Esophagus squamous epithelium (tissue), 5 donors: Measurements from ENCODE around the gene RNF17. TPM values are rescaled to one million over a fixed set of nuclear protein-coding genes. Genes with fewer than 3 reads are reported as not detected.

Experiments
- DNase-seq: peaks from one replicate; lab custom pipeline; 2025; lab: John Stamatoyannopoulos, UW
- H3K27ac ChIP-seq, 4 donors: fragments of 200-600 bp; sonication (generic); one replicate each; pipeline ENCODE4 v1.5.1; 2016 to 2019; ENCODE audit warnings: mild to moderate bottlenecking in 1 of 4
- H3K27me3 ChIP-seq, 4 donors: fragments of 200-600 bp; sonication (generic); 1 replicate in 3 of 4; 2 replicates in 1 of 4; pipeline versions ENCODE4 v1.5.1 to v1.6.0; 2017 to 2021; ENCODE audit warnings: antibody characterized with exemption in 1 of 4
- H3K36me3 ChIP-seq, 3 donors: fragments of 200-600 bp; sonication (generic); one replicate each; pipeline ENCODE4 v1.5.1; 2016 to 2019
- H3K4me1 ChIP-seq, 3 donors: fragments of 200-600 bp; sonication (generic); one replicate each; pipeline ENCODE4 v1.5.1; 2017 to 2019
- H3K4me3 ChIP-seq, 4 donors: fragments of 200-600 bp; sonication (generic); 1 replicate in 3 of 4; 2 replicates in 1 of 4; pipeline ENCODE4 v1.5.1; 2016 to 2019; ENCODE audit warnings: mild to moderate bottlenecking in 2 of 4, moderate library complexity in 1 of 4
- H3K9me3 ChIP-seq, 3 donors: fragments of 200-600 bp; sonication (generic); one replicate each; pipeline ENCODE4 v1.5.1; 2016 to 2019
- CTCF ChIP-seq, 6 experiments: fragments of 450-650 bp in 4 of 6; fragments of 200-600 bp in 2 of 6; sonication (generic) in 2 of 6; IDR thresholded peaks; one replicate each; pipeline ENCODE4 v1.5.1; 2016 to 2019; ENCODE audit warnings: antibody characterized with exemption in 6 of 6, mild to moderate bottlenecking in 4 of 6, moderate library complexity in 4 of 6
- POLR2A ChIP-seq, 4 donors: fragments of 450-650 bp; IDR thresholded peaks; one replicate each; pipeline ENCODE4 v1.6.1; 2017; ENCODE audit warnings: antibody characterized with exemption in 4 of 4, mild to moderate bottlenecking in 4 of 4, moderate library complexity in 3 of 4
- WGBS, 2 donors: methylation state at CpG; one replicate each; pipeline ENCODE4 v1.1.5; 2018; 5-methylcytosine and 5-hydroxymethylcytosine counted together
- intact Hi-C: fragments of 100-400 bp; cut with DNase I; formaldehyde crosslinking; loops from one replicate; pipeline ENCODE4 v1.15.0; 2022
- total RNA-seq, 4 donors: library from RNA; depleted of rRNA; stranded (reverse); fragments of >200 nt; gene quantifications; one replicate each; pipeline ENCODE4 v1.1.0, GENCODE V29; 2016
- donor health status: DM: yes; HTN: yes; CAD: no.

RNF17 gene
- under 1 TPM in 1 of 4 donors, not detected in 3; 0.38 TPM for total RNA-seq

- TF ChIP-seq POLR2A (IDR thresholded peaks at IDR 0.05) (no peak), CTCF (IDR thresholded peaks at IDR 0.05) (no peak)
- no peak within 1 kb of the TSS for H3K4me3 ChIP-seq
- no peaks in the 10 kb centered on the region for H3K27me3 ChIP-seq
- DNase-seq = no peak
- H3K27ac ChIP-seq = no peak within 1 kb of the TSS
- H3K9me3 ChIP-seq = no peaks in the 10 kb centered on the region
- intact Hi-C loops = no loop called here
- H3K36me3 ChIP-seq = no peaks in the 10 kb centered on the region
- no peaks in the 10 kb centered on the region for H3K4me1 ChIP-seq
- 85 to 91% methylated on average over 17 to 27 of the region's 28 CpGs for WGBS, 2 donors
These were observed at the start of gene RNF17 for GRCh38 chr13:24763596-24764275. TSS of gene RNF17 (plus strand) at chr13:24764169. CDS start at chr13:24764204, 35 bp downstream.

- TF ChIP-seq CTCF (IDR thresholded peaks at IDR 0.05) (no peak), POLR2A (IDR thresholded peaks at IDR 0.05) (no peak)
- H3K9me3 ChIP-seq = no peaks in the 10 kb centered on the region
- H3K27ac ChIP-seq = no peak overlapping the region
- intact Hi-C loops = no loop called here
- no peak for DNase-seq
- WGBS, 2 donors = 53 to 60% methylated on average over 5 of the region's 5 CpGs
- no peaks in the 10 kb centered on the region for H3K4me1 ChIP-seq
- H3K27me3 ChIP-seq = peaks cover 0 to 31% (median 0%) of the 10 kb centered on the region in 4 donors
- H3K36me3 ChIP-seq = no peaks in the 10 kb centered on the region
- no peak overlapping the region for H3K4me3 ChIP-seq
These were observed 48.0 kb upstream of the RNF17 start for GRCh38 chr13:24716011-24716410.

GRCh38 chr13:24716446-24716845 lies 47.5 kb upstream of the RNF17 start:
- H3K9me3 ChIP-seq = no peaks in the 10 kb centered on the region
- no peak overlapping the region for H3K27ac ChIP-seq
- H3K36me3 ChIP-seq = no peaks in the 10 kb centered on the region
- peaks cover 0 to 31% (median 0%) of the 10 kb centered on the region in 4 donors for H3K27me3 ChIP-seq
- intact Hi-C loops = no loop called here
- WGBS, 2 donors = 66 to 80% methylated on average over 7 of the region's 7 CpGs
- H3K4me3 ChIP-seq = no peak overlapping the region
- DNase-seq = no peak
- H3K4me1 ChIP-seq = no peaks in the 10 kb centered on the region
- TF ChIP-seq CTCF (IDR thresholded peaks at IDR 0.05) = no peak
- TF ChIP-seq POLR2A (IDR thresholded peaks at IDR 0.05) = no peak

- Histone ChIP-seq H3K27ac (no peak overlapping the region), H3K36me3 (no peaks in the 10 kb centered on the region), H3K4me1 (no peaks in the 10 kb centered on the region), H3K27me3 (peaks cover 0 to 31% (median 0%) of the 10 kb centered on the region in 4 donors), H3K4me3 (no peak overlapping the region), H3K9me3 (no peaks in the 10 kb centered on the region)
- TF ChIP-seq CTCF (IDR thresholded peaks at IDR 0.05) (no peak), POLR2A (IDR thresholded peaks at IDR 0.05) (no peak)
- no peak for DNase-seq
- intact Hi-C loops = no loop called here
- 39 to 74% methylated on average over 3 to 4 of the region's 4 CpGs for WGBS, 2 donors
These were observed 46.8 kb upstream of the RNF17 start for GRCh38 chr13:24717217-24717616.

- Histone ChIP-seq H3K27me3 (peaks cover 0 to 31% (median 0%) of the 10 kb centered on the region in 4 donors), H3K27ac (no peak overlapping the region), H3K9me3 (no peaks in the 10 kb centered on the region), H3K4me1 (no peaks in the 10 kb centered on the region), H3K36me3 (no peaks in the 10 kb centered on the region), H3K4me3 (no peak overlapping the region)
- TF ChIP-seq POLR2A (IDR thresholded peaks at IDR 0.05) = no peak
- TF ChIP-seq CTCF (IDR thresholded peaks at IDR 0.05) = no peak
- 73 to 88% methylated on average over 14 to 23 of the region's 40 CpGs for WGBS, 2 donors
- intact Hi-C loops = no loop called here
- no peak for DNase-seq
These were observed 45.6 kb upstream of the RNF17 start for GRCh38 chr13:24718192-24718965.
